Esophagus squamous epithelium (tissue), 4 donors: ENCODE measurements around the gene CGB2.

Source experiments
- POLR2A ChIP-seq, 4 donors: fragments of 450-650 bp; IDR thresholded peaks; one replicate each; pipeline ENCODE4 v1.6.1; 2017; ENCODE audit warnings: antibody characterized with exemption in 4 of 4, mild to moderate bottlenecking in 4 of 4, moderate library complexity in 3 of 4
- TF ChIP-seq, protein P1 (sequence below), 6 experiments: fragments of 450-650 bp in 4 of 6; fragments of 200-600 bp in 2 of 6; sonication (generic) in 2 of 6; IDR thresholded peaks; one replicate each; pipeline ENCODE4 v1.5.1; 2016 to 2019; ENCODE audit warnings: antibody characterized with exemption in 6 of 6, mild to moderate bottlenecking in 4 of 6, moderate library complexity in 4 of 6

- TF ChIP-seq POLR2A (IDR thresholded peaks at IDR 0.05) = no peak
- TF ChIP-seq, protein P1, sequence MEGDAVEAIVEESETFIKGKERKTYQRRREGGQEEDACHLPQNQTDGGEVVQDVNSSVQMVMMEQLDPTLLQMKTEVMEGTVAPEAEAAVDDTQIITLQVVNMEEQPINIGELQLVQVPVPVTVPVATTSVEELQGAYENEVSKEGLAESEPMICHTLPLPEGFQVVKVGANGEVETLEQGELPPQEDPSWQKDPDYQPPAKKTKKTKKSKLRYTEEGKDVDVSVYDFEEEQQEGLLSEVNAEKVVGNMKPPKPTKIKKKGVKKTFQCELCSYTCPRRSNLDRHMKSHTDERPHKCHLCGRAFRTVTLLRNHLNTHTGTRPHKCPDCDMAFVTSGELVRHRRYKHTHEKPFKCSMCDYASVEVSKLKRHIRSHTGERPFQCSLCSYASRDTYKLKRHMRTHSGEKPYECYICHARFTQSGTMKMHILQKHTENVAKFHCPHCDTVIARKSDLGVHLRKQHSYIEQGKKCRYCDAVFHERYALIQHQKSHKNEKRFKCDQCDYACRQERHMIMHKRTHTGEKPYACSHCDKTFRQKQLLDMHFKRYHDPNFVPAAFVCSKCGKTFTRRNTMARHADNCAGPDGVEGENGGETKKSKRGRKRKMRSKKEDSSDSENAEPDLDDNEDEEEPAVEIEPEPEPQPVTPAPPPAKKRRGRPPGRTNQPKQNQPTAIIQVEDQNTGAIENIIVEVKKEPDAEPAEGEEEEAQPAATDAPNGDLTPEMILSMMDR (IDR thresholded peaks at IDR 0.05) = no peak
These were observed 12.3 kb upstream of the CGB2 start for GRCh38 chr19:49019242-49019932.
